Superior temporal gyrus (tissue), 1 donor: ENCODE data around the gene PILRB.
A peak's percentile ranks its signal among the peaks of the same experiment; 100 is the strongest.

Experiments used
- DNase-seq: peaks from one replicate; pipeline ENCODE4 v3.0.0-alpha.2; 2016; ENCODE audit errors: extremely low spot score

PILRB gene

GRCh38 chr7:100407285-100408180 is 49.6 kb downstream of the PILRB start:
- peak; percentile 70 for DNase-seq

- DNase-seq = no peak
These were observed 53.2 kb downstream of the PILRB start for GRCh38 chr7:100411101-100411500.

GRCh38 chr7:100413346-100413745 is 55.4 kb downstream of the PILRB start:
- no peak for DNase-seq

GRCh38 chr7:100413889-100414288 is 56.0 kb downstream of the PILRB start:
- no peak for DNase-seq

GRCh38 chr7:100415448-100415847 is 57.5 kb downstream of the PILRB start:
- no peak for DNase-seq
